Measurements from ENCODE around the gene STUM.

STUM gene

DNA sequence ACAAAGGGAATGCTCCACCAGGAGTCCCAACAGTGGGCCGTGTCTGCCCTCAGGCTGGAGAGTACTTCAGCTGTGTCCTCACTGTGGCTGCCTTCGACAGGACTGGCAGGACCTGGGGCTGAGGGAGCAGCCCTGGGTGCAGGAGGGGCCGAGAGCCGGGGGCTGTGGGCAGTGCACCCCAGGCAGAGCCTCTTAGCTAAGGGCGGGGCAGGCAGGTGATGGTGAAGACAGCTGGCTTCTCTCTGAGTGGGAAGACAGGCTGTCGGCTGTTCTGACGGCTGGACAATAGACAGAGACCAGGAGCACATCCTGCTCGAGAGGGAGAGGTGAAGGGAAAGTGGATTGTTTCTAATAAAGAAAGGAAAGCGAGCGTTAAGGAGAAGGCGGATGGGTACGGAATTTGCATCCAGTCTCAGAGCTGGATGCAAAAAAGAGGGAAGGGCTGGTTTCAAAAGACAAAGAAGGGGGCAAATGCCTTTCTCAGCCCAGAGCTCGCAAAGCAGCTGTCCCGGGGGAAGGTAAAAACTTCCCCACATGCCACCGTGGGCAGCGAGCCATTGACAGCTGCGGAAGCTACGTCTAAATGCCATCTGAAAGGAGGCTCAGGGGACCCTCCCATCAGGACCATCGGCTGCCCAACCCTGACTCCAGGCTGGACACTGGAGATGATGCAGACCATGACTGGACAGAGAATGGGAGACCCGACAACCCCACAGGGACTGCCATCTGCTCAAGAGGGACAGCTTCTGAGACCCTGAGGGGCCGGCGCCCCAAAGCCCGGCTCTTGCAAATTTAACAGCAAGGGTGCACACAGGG lies 92.0 kb downstream of the STUM start:
- in situ Hi-C loops (cut with HindIII; ENCODE audit: low pct_ligation_motif_present, low pct_unique_long_range_greater_than_20kb, low sequenced_read_pairs): no loop called here
- DNase-seq: no peak

DNA sequence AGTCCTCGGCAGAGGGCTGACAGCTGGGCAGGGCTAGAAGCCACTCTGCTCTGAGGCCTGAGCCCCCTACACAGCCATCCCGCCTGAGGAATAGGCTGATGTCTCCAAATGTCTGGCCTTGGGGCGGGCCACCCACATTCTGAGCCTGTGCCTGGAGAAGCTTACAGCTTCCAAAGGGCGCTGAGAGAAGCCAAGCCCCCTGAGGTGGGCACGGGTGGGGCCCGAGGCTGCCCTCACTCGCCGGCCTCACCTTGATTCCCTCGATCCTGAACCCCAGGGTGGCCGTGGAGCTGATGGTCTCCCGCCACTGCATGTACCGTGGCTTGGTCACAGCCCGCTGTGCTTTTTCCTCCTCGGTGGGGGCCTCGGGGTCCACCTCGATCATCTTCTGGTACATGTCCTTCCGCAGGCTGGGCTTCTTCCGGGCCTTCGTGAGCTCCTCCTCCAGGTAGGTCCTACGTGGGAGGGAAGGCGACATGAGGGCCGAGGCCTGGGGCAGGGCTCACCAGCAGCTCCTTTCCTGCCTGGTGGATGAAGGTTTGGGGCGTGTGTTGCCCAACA lies 93.2 kb downstream of the STUM start:
- in situ Hi-C loops (cut with HindIII; ENCODE audit: low pct_ligation_motif_present, low pct_unique_long_range_greater_than_20kb, low sequenced_read_pairs): no loop called here
- DNase-seq: no peak

DNA sequence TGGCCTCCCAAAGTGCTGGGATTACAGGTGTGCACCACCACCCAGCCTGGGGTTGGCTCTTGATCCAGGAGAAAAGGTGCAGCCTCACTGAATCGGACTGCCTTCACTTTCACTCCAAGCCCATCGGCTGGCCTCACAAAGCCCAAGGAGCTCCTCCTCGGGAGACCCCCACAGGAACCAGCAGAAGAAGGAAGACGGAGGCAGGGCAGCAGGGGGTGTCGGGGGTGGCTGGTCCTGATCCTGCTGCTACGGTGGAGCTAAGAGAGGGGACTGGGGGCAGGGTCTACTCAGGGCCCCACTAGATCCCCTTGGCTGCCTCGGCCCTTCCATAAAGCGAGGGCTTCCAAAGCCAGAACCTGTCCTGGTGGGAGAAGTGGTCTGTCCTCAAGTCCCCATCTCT lies 93.9 kb downstream of the STUM start:
- in situ Hi-C loops (cut with HindIII; ENCODE audit: low pct_ligation_motif_present, low pct_unique_long_range_greater_than_20kb, low sequenced_read_pairs): no loop called here
- DNase-seq: no peak

DNA sequence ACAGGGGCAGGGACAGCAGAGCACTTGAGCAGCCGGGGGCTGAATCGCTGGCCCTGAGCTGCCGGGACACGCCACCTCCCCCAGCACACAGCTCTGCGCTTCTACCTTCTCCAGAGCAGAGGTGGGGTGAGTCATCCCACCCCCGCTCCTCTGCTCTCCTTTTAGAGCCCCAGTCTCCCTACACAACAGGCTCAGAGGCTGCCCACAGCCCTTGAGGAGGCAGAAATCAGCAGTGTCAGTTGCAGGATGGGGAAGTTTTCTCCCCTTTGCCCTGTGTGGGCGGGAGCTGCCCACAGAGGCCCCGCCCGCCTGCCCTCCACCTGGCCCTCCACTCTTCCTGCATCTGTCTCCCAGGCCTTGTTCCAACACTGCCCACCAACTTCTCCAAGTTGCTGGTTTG lies 94.6 kb downstream of the STUM start:
- in situ Hi-C loops (cut with HindIII; ENCODE audit: low pct_ligation_motif_present, low pct_unique_long_range_greater_than_20kb, low sequenced_read_pairs): no loop called here
- DNase-seq: peak; percentile 21

DNA sequence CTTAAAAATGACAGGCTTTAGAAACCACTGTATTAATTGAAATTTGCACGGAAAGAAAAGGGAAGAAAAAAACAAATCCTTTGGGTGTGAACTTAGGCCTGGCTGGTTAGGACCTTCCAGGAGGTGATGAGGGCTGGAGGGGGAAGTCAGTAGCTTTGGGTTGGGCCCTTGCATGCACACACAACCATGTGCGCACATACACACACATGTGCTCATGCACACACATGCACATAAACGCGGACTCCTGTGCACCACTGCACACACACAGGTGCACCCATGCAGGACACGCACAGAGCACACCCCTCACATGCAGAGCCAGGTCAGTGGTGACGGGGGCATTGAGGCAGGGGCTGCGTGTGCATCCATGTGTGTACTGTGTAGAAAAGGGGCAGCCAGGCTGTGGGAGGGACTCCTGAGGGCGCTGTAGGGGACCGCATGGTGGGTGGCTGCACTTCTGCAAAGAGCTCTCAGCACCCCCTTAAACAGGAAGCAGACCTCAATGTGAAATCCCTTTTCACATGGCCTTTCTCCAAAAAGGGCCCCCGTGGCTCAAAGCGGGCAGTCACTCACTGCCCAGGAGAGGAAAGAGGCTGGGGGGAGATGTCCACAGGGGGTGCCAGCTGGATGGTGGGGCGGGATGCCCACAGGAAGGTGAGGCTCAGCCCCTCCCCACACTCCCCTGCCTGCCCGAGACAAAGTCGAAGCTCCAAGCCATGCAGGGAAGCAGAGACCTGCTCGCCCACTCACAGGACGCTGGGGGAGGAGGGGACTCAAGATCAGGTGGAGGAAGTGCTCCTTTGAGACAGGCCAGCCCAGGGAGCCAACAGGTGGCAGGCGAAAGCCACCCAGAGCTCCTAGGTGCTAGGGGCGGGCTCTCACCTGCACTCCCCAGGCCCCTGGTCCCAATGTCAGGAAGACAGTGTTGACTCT lies 95.3 kb downstream of the STUM start:
- no peak for DNase-seq
- in situ Hi-C loops (cut with HindIII; ENCODE audit: low pct_ligation_motif_present, low pct_unique_long_range_greater_than_20kb, low sequenced_read_pairs): no loop called here

DNA sequence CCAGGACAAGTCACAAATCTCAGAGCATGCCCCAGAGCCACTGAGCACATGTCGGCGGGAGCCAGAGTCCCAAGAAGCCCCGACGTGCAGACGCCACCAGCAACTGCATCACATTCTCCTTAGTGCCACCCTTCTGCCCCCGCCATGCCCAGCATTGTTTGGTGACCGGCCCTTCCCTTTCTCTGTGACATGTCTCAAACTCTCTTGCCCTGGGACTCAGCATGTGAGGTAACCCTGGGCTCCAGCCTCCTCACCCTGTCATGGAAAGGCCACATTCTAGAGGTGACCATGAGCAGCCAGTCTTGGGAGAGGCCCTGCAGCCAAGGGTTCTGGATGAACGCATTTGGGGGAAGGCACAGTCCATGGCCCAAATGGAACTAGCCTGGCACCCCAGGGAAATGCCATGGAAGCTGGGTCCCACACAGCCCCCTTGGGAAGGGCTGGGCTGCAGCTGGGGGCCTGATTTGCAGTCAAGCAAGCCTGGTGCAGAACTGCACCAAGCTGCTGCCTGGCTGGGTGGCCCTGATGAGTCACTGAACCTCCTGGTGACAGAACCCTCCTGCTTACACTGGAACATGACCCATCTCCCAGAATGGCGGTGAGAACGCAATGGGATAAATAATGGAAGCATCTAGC lies 96.1 kb downstream of the STUM start:
- in situ Hi-C loops (cut with HindIII; ENCODE audit: low pct_ligation_motif_present, low pct_unique_long_range_greater_than_20kb, low sequenced_read_pairs): no loop called here
- no peak for DNase-seq

DNA sequence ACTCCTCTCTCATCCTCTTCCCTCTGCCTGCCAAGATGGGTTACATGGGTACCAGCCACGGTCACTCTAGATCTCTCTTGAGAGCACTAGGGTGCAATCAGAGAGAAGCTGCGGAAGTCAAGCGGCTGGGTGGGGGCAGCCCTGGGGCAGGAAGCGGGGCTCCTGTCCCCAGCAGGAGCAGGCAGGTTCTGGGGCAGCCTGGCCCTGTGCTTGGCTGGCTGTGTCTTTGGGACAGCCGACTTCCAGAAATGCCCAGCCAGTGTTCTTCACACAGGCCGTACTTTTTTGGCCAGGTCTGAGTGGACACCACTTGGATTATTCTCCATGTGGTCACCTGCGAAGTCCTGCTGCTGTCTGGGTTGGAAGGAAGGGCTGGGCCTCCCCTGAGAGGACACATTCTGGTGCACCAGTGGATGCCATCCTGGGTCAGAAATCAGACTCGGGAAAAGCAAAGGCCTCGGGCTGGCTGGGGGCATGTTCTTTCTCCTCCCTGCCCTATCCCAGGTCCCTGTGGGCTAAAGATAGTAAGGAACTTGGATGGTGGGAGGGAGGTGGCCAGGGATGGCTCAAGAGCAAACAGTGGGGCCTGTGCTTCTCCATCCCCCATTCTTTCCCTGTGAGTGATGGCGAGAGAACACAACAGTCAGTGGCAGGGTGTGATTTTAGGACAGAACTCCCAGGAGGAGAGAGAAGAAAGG lies 96.9 kb downstream of the STUM start:
- in situ Hi-C loops (cut with HindIII; ENCODE audit: low pct_ligation_motif_present, low pct_unique_long_range_greater_than_20kb, low sequenced_read_pairs): no loop called here
- no peak for DNase-seq

DNA sequence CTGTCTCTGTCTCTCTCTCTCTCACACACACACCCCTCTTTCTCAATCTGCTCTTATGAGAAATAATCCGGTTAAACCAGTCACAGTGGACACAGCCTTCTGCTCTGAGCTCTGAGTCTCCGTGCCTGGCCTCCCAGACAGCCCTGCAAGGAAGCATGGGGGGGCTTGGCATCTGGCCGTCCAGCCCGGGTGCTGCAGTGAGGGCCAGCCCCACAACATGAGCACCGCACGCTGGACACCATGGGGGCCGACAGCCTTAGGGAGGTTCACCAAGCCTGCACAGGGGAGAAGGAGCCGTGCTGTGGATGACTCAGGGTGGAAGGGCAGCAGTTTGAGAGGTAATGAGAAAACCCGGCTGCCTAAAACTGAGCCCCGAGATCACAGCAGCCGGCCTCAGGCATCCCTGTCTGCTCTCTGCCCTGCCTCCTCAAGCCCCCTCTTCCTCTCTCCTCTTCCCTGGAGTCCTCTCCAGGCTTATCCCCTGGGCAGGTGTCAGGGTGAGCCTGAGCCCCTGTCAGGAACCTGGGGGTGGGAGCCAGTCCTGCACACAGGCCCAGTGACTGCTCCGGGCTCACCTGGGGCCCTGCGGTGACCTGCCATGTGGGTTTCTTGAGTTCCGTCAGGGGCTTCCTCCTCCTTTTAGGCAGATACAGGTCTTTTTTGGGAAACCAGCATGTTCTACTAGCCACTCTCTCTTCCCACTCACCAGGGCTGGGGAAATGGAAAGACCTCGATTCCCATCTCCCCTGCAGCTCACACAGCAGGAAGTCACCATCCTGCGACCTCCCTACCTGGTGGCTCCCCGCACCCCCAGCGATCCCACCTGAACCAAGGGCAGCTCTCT lies 97.7 kb downstream of the STUM start:
- DNase-seq: no peak
- in situ Hi-C loops (cut with HindIII; ENCODE audit: low pct_ligation_motif_present, low pct_unique_long_range_greater_than_20kb, low sequenced_read_pairs): no loop called here

DNA sequence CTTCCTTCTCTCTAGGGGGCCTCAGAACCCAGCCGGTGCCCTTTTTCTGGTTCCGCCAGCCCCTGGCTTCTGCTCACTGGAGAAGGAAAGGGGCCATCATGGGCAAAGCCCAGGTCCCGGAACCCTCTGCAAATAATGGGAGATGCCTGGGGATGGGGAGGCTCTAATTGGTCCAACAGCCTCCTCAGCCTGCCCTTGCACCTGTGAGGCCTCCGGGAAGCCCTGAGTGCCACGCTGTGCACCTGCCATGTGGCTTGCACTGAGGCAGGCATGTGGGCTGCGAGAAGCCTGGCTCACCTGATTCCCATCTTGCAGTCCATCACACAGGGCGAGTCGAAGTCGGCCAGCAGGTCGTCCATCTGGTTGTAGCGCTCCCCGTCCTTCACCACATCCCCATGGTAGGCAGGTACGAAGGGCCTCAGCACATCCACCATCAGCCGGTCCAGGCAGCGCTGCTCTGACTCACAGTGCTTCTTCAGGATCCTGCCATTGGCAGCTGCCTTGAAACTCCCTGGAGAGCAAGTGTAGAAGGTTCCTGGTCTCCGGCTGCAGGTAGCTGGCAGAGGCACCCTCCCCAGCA lies 98.4 kb downstream of the STUM start:
- DNase-seq: no peak
- in situ Hi-C loops (cut with HindIII; ENCODE audit: low pct_ligation_motif_present, low pct_unique_long_range_greater_than_20kb, low sequenced_read_pairs): no loop called here

DNA sequence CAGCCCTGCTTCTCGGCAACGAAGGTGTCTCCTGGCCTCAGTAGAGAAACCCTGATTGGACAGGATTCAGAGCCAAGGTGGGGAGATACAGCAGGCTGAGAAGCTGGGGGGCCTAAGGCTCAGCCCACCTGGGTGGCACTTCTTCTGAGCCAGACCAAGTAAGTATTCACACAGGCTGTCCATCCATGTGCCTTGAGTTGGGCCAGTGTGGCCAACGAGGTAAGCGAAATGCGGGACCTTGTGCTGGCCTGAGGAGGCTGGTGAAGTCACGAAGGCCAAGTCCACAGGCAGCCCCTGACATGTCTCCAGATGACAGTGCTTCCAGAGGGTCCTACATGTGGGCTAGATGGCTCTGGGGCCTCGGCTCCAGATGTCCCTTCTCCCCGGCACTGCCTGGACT lies 99.2 kb downstream of the STUM start:
- in situ Hi-C loops (cut with HindIII; ENCODE audit: low pct_ligation_motif_present, low pct_unique_long_range_greater_than_20kb, low sequenced_read_pairs): no loop called here
- DNase-seq: no peak

DNA sequence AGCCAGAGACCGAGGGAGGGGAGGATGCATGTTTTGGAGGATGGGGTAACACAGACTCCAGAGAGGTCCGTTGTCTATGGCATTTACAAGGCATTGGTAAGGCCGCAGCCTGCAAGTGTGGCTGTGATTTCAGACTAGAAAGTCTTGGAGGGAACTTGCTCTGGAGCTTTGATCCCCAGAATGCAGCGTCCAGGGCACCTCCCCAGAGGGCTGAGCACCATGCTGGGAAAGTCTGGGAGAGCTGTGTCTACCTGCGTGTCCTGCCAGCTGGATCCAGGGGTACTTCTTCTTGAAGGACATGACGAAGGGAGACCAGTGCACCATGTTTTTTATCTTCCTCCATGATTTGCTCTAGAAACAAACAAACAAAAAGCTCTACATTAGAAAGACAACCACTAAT lies 99.9 kb downstream of the STUM start:
- in situ Hi-C loops (cut with HindIII; ENCODE audit: low pct_ligation_motif_present, low pct_unique_long_range_greater_than_20kb, low sequenced_read_pairs): no loop called here
- DNase-seq: no peak

DNA sequence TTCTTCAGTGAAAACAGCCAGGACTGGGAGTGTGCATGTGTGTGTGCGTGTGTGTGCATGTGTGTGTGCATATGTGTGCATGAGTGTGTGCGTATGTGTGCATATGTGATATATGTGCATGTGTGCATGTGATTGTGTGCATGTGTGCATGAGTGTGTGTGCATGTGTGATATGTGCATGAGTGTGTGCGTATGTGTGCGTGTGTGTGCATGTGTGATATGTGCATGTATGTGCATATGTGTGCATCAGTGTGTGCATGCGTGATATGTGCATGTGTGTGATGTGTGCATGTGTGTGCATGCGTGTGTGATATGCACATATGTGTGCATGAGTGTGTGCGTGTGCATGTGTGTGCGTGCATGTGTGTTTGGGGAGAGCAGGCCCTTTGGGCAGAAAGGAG lies 100.7 kb downstream of the STUM start:
- in situ Hi-C loops (cut with HindIII; ENCODE audit: low pct_ligation_motif_present, low pct_unique_long_range_greater_than_20kb, low sequenced_read_pairs): no loop called here
- DNase-seq: no peak

DNA sequence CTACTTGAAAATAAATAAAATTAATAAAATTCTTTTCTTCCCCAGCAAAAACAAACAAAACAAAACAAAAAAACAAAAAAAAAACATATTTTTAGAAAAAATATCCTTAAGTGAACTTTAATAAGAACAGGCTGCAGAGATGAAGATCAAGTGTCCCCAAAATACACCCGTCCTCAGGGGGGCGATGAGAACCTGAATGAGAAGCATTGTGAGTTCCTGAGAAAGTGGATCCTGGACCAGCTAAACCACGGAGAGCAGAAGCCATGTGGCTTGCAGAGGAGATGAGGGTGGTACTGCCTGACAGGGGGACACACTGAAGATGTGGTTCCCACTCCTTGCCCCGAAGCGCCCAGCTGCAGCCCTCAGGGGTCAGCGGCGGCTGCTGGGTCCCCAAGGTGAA lies 101.2 kb downstream of the STUM start:
- in situ Hi-C loops (cut with HindIII; ENCODE audit: low pct_ligation_motif_present, low pct_unique_long_range_greater_than_20kb, low sequenced_read_pairs): no loop called here
- DNase-seq: peak; percentile 24

DNA sequence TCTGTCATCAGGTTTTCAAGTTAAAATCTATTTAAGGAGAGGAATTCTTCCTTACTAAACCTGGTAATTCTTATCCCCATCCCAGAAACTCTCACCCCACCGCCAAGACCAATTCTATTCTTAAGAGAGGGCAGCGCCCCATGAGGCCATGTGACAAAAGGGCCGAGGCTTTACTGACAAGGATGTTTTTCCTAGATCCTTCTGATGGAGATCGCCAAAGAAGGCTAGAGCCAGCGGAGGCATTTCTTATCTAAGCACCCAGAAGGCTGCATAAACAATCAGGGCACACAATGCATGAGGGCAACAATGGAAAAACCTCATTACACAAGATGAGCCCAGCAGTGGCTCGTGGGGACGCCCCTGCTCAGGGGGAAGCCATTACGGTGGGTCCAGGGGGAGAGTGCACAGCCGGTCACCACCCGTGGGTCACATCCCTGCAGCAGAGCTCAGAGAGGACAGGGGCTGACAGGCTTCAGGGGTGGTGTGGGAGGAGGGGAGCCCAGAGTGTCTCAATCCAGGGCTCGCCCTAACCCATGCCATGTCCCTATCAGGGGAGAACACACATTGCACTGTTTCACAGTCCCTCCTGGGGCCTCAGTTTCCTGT lies 101.8 kb downstream of the STUM start:
- DNase-seq: no peak
- in situ Hi-C loops (cut with HindIII; ENCODE audit: low pct_ligation_motif_present, low pct_unique_long_range_greater_than_20kb, low sequenced_read_pairs): no loop called here

DNA sequence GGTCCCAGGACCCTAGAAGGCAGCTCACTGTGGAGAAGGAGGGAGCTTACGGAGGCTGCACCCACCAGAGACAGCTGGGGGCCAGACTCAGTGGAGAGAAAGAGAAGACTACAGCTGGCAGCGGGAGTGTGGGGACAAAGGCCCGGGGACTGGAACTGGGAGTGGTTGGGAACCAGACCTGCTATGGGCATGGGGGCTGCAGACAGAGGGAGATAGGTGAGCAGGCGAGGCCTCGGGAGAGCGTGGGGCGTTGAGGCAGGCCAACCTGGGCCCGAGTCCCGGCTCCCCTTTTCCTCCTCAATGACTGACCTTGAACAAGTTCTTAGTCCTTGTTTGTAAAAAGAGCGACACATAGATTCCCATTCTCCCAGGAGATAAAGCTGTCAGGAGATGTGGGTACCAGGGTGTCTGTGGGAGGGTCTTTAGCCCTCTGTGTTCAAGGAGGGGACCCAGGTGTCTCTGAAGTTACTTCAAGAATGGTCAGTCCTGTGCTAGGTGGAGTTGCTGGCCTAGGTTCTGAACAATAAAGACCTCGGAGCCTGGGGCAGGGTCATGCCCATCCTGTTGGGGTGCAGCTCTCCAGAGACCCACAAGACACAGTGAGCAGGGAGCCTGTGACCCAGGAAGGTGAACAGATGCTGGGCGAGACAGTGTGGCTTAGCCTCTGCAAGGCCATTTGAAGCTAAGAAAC lies 102.6 kb downstream of the STUM start:
- no peak for DNase-seq
- in situ Hi-C loops (cut with HindIII; ENCODE audit: low pct_ligation_motif_present, low pct_unique_long_range_greater_than_20kb, low sequenced_read_pairs): no loop called here

DNA sequence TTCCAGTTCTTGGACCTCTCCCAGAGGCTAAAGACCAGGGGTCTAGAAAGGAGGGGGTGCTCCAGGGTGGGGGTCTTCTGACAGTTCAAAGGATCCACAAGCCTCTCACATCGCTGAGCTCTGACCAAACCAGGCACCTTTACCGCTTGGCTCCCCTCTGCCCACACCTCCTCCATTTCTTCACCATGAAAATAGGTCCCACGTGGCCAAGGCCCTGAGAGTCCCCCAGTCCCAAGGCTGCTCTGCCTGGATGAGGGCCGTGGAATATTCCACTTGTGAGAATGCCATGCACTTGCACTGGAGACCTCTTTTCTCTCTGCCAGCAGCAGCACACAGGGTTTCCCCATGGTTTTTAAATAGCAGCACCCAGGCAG lies 103.2 kb downstream of the STUM start:
- in situ Hi-C loops (cut with HindIII; ENCODE audit: low pct_ligation_motif_present, low pct_unique_long_range_greater_than_20kb, low sequenced_read_pairs): no loop called here
- DNase-seq: no peak

DNA sequence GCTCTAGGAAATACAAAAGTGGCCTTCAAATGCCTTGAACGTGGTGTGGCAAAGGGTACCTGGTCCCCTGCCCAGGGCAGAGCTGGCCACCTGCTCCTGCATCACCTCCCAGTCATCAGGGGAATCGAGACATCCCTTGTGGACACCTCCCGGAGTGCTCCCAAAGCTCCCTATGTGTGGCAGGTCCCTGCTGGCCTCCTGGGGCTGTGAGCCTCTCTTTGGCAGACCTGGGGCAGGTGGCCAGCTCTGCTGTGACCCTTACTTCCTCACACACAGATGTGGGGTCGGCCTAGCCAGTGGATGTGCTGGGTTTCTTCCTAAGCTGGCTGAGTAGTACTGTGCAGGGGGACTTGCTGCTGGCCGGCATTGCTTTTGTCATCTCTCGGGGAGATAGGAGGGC lies 104.0 kb downstream of the STUM start:
- in situ Hi-C loops (cut with HindIII; ENCODE audit: low pct_ligation_motif_present, low pct_unique_long_range_greater_than_20kb, low sequenced_read_pairs): no loop called here
- DNase-seq: no peak
